Cortex of kidney (tissue), 1 donor: ENCODE measurements around the gene MAP3K6.
A peak's percentile ranks its signal among the peaks of the same experiment; 100 is the strongest.
"Not testable (repeated sequence)": the region's sequence is repeated elsewhere in the genome, so short reads cannot be mapped to it uniquely, and the experiment has no call there.

ENCODE experiments used
- DNase-seq: peaks from one replicate; lab custom pipeline; 2025; lab: John Stamatoyannopoulos, UW

MAP3K6 gene

DNA sequence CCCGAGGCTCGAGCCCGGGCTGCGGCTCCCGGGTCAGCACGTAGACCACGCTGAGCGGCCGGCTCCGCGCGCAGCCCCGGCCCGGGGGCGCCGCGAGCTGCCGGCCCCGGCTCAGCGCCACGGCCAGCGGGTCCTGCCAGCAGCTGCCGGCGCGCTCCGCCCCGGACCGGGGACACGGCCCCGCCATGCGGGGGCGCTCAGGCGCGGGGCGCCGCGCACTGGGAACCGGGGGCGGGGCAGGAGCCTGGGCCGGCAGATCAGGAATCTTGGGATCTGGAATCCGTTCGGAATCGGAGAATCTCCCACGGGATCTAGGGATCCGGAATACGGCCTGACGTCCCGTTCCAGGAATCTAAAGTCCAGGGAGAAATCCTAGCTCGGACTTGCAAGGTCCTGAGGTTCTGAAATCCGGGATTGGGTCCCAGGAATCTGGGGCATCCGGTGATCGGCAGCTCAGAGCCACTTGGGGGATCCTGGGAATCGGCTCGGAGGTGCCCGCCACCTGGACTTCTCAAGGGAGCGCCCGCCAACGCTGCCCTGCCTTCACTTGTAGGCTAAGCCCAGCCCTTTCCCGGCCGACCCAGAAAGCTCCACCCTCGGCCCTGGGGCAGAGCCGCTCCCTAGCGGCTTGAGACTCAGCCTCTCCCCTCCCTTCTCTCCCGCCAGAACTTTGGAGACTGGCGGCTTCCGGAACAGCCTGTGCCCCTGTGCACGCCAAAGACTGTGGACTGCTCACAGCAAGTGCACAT is at the start of gene MAP3K6:
MAP3K6 (minus strand) TSS at position 551 of the 749 bp plus-strand sequence; CDS start at position 187, 364 bp downstream.
- peak; percentile 42 for DNase-seq

- DNase-seq = no peak
These were observed 47.3 kb upstream of the MAP3K6 start for GRCh38 chr1:27414091-27414490.

DNA sequence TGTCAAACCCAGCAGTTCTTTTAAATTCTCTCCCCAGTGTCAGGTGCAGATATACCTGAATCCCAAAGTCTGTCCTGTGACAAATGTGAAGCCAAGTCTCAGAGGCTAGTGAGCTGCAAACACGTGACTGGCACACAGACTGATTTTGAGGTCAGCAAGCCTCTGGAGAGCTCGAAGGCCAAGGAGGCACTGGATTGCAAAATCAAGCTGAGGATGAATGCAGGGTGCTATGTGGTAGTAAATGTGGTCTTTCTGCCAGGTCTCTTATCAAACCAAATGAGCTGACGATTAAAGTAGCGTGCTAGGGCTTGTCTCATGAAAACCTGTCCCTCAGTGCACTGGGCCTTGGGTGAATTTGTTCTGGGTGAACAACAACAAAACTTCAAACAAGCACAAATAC is 46.2 kb upstream of the MAP3K6 start:
- no peak for DNase-seq

DNA sequence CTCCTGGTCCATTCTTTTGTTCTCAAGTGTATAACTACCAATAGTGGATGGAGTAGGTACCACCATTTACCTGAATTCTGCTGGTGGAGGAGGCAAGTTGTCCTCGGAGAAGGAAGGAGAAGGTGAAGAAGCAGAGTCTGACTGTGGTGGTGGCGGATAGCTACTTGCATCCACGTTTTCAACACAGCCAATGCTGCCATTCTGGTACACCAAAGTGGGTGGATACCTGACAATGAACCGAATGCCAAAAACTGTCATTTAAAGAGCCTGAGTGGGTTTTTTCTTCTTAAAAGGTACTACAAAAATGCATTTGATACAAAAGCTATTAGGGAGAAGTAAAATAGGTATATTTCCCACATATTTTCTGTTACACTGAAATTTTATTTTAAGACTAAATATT is 45.7 kb upstream of the MAP3K6 start:
- no peak for DNase-seq

DNA sequence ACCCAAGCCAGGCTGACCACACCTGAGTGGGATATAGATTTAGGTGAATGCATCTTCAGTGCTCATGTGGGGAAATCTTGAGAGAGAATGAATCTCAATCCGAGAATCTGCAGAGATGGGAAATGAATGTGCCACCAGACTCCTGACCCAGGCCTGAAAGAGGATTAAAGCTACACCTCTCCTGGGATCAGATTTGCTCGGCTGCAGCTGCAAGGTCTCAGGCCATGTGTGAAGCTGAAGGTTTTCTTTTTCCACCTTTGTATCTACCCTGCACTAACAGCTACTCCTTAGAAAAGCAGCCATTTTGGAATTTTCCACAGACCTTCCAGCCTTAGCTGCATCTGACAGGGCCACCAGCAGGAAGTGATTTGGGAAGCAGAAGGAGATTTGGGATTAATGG is 43.9 kb upstream of the MAP3K6 start:
- no peak for DNase-seq

DNA sequence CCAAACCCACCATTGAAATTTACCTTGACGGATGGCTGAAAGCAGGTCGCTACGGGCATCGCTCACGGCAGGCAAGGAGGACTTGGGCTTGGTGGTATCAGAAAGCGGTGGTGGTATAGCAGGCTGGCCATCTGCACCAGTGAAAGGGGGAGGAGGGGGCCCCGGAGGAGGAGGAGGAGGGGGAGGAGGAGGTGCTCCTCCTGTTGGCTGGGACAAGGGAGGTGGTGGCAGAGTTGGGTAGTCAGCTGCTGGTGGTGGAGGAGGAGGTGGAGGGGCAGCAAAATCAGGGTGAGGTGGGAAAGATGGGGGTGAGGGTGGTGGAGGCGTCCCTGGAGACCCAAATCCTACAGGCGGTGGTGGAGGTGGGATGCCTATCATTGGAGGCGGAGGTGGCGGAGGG is 42.9 kb upstream of the MAP3K6 start:
- no peak for DNase-seq

DNA sequence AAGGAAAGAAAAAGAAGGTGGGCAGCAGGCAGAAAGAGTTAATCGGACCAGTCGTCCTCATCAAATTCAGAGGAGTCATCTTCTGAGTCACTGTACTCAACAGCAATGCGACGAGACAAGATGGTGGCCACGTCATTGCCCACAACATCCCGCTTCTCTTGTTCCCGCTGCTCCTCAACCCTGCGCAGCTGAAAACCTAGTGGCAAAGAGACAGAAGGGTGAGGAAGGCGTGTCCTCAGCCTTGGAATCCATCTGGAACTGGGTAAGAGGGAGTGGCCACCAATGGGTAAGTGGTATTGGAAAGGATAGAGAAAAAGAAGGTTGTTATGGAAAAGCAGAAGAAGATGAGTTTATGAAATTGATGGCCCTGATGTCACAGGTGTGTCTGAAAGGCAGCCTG is 41.4 kb upstream of the MAP3K6 start:
- DNase-seq = no peak

DNA sequence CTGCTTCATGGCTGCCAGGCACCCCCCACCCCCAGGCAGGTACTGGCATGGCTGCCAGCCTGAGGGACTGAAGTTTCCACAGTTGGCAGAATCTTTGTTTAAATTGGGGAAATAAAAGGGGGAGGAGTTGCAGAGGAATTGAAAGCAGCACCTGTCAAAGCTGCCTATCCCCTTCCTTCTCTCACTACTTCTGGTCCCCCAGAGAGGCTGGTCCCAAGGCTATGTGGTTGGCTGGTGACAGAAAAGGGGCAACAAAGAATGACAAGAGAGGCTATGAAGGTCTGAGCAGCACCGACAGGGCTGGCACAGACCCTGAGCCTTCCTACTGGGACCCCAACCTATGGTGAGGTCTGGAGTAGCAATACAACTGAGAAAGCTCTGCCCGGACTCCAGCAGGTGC is 40.0 kb upstream of the MAP3K6 start:
- DNase-seq = not testable (repeated sequence)

DNA sequence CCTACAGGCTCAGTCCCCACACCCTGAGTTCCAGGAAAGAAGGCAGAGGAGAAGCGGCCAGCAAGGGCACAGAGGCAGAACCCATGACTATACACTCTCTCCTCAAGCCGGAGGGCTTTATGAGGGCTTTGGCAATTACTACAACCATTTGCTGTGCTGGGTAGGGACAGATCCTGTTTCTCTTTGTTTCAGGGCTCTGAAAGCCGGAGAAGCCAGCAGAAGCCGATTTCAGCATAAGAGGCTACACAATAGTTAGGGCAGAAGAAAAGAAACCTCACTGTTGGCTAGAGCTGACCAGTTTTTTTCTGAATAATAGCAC is 39.6 kb upstream of the MAP3K6 start:
- no peak for DNase-seq

DNA sequence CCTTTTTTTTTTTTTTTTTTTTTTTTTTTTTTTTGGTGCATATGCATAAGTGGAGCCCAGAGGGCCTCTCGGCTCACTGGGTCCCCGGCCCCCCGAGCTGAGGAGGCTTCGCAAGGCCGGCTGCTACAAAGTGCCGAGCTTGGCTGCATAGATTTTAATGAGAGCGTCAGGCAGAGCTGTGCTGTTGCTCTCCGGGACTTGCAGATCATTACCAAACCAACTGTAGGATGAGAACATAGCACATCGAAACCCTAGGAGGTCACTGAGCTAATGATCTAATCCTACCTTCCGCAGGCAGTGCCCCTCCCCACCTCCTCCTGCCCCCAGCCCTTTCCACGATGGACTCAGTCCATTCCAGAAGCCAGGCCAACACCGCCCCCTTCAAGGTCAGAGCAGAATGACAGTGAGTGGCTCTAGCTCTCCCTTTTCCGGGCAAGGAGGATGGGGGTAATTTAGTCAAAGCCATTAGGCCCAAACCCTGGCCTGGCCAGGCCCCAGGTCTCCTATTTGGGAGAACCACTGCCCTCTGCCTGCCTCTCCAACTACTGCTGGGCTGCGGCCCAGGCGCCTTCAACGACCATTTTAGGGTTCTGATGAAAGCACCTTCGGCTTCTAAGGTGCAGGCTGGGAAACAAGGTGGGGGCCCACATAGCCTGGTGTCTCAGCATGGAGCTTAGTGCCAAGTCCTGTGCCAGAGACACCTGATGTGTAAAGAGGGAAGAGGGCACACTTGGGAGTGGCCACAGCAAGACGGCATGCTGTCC is 39.0 kb upstream of the MAP3K6 start:
- DNase-seq = not testable (repeated sequence)

GRCh38 chr1:27405074-27405473 is 38.3 kb upstream of the MAP3K6 start:
- no peak for DNase-seq

DNA sequence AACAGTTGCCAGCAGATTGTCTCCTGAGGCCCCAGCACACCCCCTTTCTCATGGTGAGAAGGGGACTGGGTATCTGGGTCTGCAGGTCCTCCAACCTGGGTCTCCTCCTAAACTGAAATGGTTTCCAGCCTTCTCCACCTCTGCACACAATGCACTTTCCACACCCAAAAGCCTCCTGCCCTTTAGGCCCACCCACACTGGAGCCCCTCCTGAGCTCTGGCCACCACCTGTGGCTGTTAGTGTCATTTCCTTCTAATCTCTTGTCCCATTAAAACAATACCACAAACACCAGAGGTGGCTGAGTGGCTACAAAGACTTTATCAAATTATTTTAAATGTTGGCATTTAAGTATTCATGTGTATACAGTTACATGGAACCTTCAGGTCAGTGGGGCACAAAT is 37.2 kb upstream of the MAP3K6 start:
- no peak for DNase-seq

DNA sequence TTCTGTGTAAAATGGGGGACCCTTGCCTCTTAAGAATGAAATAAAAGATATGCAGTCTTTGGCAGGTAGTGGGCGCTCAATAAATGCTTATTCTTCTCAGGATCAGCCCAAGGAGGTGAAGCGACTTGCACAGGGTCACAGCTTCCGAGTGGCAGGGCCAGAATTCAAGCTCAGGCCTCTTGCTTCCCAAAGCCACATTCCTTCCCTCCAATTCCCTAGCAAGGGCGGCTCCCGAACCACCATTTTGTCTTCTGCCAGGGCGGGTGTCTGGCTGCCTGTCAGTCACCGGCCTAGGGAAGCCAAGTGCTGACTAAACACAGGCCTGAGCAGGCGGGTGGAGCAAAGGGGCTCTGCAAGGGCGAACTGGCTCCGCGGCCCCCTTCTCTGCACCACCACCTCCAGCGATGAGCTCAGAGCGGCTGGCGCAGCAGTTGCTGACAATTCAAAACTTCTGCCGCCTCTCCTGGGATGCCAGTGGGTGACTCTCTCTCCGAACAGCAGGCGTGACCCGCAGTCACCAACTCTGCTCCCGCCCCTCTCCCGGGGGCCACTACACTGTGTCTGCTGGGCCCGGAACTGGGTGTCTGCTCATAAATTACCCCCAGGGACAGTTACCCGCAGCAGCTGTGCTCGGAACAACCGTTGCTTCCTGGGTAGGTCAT is 36.4 kb upstream of the MAP3K6 start:
- DNase-seq = no peak

GRCh38 chr1:27402349-27402754 is 35.6 kb upstream of the MAP3K6 start:
- DNase-seq = no peak

- DNase-seq = no peak
These were observed 34.2 kb upstream of the MAP3K6 start for GRCh38 chr1:27400963-27401341.

DNA sequence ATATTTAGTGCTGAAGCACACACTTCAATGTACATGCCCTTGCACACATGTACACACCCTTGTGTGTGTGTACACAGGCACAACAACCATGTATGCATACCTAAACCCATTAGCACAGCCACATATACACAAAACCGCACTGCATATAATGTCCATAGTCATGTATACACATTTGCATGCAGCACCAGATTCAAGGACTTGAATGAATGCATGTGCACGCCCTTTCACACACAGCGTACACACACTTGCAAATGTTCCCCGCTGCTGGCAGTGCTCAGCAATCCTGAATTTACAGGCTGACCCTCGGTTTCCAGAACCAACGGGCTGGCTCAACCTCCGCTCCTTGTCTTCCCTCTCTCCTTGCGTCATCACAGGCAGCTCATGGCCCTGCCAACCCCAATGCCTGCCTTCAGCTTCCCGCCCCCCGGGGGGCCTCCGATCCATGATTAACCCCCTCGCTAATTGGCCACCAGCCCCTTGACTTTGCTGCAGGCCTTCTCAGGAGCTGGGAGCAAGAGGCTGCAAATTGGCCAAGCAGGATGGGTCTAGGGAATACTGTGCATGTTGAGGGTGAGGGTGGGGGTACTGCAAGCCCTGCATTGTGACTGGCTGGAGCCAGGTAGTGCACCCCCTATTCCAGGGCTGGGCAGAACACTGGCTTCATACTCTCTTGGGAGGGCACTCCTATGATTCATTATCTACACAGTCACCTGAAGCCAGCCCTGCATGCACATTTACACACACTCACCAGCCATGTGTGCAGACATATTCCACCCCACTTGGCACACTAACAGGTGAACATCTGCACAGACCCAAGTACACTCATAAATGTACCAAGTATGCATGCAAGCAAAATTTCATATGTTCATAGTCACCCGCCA is 33.6 kb upstream of the MAP3K6 start:
- no peak for DNase-seq

DNA sequence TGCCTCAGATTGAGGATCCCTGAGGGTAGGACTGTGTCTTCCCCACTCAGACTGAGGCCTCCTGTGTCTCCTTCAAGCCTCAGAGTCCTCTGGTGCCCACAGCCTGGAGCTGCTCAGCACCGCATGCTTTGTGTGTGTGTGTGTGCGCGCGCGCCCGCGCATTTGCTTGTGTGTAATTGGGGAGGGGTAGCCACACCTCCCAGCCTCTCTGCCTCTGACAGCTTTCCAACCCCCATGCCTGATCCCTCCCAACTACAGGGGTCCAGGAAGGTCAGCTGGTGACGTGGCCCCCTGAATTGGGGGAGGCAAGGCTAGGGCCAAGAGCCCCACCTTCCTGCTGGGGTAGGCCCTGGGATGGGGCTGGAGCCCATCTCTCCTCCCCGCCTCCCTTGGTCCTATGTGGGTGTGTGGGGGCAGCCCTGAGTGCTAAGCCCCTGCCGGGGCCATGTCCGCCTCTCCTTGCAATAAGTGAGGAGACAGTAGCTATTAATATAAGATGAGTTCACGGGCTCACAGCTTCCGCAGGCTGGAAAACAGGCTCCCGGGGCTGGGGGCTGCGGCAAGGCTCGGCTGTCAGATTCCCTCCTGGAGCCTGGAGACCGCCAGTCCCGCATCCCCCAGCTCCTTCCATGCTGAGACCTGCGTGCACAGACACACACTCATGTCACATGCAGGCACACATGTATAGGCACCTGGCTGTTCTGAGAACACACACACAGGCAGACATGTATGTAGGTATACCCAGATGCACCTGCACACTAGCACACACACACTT is 32.7 kb upstream of the MAP3K6 start:
- no peak for DNase-seq

GRCh38 chr1:27398405-27399149 is 31.8 kb upstream of the MAP3K6 start:
- no peak for DNase-seq

GRCh38 chr1:27397749-27398148 is 31.0 kb upstream of the MAP3K6 start:
- DNase-seq = no peak

- DNase-seq = no peak
These were observed 30.3 kb upstream of the MAP3K6 start for GRCh38 chr1:27397110-27397509.
